GM18499 (cell line): Measurements from ENCODE around the gene TIMM29.
"Not testable (repeated sequence)": the region's sequence is repeated elsewhere in the genome, so short reads cannot be mapped to it uniquely, and the experiment has no call there.

ENCODE experiments used
- ATAC-seq: cut with Tn5 transposase; IDR thresholded peaks from one replicate; pipeline ENCODE4 v1.9.1; 2021; ENCODE audit warnings: moderate number of reproducible peaks; ENCODE audit not compliant: insufficient read depth, unreplicated experiment

Gene TIMM29

GRCh38 chr19:10936661-10937084, 8.1 kb downstream of the TIMM29 start:
- ATAC-seq = no peak

- ATAC-seq = not testable (repeated sequence)
These were observed 13.0 kb downstream of the TIMM29 start for GRCh38 chr19:10941649-10942048.

- ATAC-seq = not testable (repeated sequence)
These were observed 14.8 kb downstream of the TIMM29 start for GRCh38 chr19:10943412-10943811.

GRCh38 chr19:10945264-10945663, 16.7 kb downstream of the TIMM29 start:
- no peak for ATAC-seq

DNA sequence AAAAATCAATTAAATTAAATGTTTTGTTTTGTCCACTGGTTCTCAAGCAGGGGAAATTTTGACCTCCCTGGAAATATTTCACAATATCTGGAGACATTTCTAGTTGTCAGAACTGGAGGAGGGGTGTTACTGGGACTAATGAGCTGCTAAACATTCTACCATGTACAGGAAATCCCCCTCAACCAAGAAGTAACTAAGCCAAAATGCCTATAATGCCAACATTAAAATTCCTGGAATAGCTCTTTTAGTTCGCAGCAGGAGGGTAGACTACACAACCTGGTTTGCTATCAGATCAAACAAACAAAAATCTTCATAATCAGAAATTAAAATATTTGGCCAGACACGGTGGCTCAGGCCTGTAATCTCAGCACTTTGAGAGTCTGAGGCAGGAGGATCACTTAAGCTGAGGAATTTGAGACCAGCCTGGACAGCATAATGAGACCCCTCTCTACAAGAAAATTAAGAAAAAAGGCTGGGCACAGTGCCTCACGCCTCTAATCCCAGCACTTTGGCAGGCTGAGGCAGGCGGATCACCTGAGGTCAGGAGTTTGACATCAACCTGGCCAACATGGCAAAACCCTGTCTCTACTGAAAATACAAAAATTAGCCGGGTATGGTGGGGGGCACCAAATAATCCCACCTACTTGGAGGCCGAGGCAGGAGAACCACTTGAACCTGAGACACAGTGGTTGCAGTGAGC, 18.5 kb downstream of the TIMM29 start:
- no peak for ATAC-seq

DNA sequence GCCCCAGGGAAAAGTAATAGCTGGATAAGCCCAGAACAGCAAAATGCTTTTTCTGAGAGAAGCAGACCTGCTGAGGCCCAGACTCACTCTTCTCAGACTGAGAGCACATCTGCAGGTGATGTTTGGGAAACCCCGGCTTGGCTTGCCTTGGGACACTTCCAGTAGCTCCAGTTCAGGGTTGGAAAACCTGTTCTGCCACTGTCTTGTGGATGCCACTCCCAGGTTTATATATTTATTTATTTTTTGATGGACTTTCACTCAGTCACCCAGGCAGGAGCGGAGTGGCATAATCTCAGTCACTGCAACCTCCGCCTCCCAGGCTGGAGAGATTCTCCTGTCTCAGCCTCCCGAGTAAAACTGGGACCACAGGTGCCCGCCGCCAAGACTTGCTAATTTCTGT, 24.2 kb downstream of the TIMM29 start:
- ATAC-seq = no peak

DNA sequence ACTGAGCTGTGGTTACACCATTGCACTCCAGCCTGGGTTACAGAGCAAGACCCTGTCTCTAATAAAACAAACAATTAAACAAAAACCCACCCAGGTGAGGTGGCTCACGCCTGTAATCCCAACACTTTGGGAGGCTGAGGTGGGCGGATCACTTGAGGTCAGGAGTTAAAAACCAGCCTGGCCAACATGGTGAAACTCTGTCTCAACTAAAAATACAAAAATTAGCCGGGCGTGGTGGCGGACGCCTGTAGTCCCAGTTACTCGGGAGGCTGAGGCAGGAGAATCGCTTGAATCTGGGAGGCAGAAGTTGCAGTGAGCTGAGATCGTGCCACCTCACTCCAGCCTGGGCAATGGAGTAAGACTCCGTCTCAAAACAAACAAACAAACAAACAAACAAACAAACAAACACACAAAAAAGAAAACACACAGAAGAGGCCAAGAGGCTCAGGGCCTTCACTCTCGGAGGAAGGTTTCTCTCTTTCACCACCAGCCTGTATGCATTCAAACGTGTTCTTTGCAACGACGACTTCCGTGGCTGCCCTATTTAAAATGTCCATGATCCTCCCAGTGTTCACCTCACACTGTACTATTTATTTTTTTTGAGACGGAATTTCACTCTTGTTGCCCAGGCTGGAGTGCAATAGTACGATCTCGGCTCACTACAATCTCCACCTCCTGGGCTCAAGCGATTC, 30.8 kb downstream of the TIMM29 start:
- ATAC-seq = not testable (repeated sequence)

GRCh38 chr19:10960314-10961072, 31.9 kb downstream of the TIMM29 start, which contains the start of gene SMARCA4:
SMARCA4 (plus strand) TSS chr19:10961030; CDS start chr19:10984152, 23,122 bp downstream.
- ATAC-seq = peak; percentile 42

GRCh38 chr19:10961073-10961860, 32.7 kb downstream of the TIMM29 start:
- ATAC-seq = peak; percentile 5

GRCh38 chr19:10962863-10963262, 34.3 kb downstream of the TIMM29 start:
- ATAC-seq = no peak

DNA sequence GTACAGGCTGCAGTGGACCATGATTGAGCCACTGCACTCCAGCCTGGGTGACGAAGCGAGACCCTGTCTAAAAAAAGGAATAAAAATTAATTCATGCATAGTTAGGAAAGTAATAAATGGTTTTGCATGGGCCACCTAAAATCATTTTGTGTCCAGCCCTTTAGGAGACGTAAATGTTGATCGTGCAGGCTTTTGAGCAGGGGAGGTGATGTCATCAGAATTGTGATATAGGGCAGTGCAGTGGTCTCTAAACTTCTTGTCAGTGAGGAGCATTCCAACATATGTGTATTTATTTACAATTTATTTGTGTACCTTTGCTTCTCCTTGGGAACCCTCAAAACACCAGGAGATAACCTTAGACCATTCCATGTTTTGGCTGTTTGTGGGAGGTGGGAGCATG, 35.3 kb downstream of the TIMM29 start:
- no peak for ATAC-seq

- no peak for ATAC-seq
These were observed 36.3 kb downstream of the TIMM29 start for GRCh38 chr19:10964903-10965302.

DNA sequence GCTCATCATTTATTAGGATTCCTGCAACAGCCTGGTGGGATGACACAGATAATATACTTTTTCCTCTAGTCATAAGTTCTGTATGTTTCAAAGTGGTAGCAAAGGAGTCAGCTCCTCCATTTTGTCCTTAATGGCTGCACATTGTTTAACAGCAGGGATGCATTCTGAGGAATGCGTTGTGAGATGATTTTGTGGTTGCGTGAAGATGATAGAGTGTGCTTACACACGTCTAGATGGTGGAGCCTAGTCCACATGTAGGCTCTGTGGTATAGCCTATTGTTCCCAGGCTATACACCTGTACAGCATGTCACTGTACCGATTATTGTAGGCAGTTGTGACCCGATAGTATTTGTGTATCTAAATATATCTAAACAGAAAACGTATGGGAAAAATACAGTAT, 36.8 kb downstream of the TIMM29 start:
- ATAC-seq = no peak

DNA sequence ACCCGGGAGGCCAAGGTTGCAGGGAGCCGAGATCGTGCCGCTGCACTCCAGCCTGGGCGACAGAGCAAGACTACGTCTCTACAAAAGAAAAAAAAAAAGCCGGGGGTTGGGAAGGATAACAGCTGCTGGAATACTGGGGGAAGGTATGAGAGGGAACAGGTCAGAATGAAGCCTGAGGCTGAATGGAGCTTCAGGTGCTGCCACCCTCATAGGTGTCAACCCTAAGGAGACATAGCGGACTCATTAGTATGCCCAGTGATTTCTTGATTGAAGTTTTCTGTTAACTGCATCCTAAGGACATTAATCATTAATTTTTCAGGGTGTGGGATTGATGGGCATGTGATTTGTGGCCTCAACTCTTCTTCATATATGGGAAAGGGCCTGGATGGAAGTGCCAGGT, 38.2 kb downstream of the TIMM29 start:
- ATAC-seq = no peak

- no peak for ATAC-seq
These were observed 40.0 kb downstream of the TIMM29 start for GRCh38 chr19:10968527-10969135.

- no peak for ATAC-seq
These were observed 42.6 kb downstream of the TIMM29 start for GRCh38 chr19:10971107-10971726.

DNA sequence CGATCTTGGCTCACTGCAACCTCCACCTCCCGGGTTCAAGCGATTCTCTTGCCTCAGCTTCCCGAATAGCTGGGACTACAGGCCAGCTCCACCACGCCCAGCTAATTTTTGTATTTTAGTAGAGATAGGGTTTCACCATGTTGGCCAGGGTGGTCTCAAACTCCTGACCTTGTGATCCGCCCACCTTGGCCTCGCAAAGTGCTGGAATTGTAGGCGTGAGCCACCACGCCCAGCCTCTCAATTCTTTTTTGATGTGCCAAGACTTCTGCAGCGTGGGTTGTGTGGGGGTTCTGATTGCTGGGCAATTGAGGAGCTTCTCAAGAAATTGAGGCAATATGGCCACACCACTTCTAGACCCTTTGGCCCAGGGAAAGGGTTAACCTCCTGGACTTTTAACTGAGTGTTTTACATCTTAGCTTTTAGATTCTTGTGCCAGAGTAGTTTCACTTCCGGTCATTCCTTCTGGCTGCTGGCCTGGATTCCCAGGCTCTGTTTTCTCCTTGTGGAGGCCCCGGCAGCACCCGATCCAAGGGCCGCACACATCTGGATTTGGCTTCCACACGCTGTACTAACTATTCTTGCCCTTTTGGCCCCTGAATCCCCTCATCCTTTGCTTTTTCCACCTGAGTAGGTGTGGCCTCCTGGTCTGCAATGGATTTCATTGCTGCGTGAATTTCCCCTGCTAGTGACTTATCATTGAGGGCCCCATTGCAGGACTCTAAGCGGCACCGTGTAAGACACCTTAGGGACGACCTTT, 46.9 kb downstream of the TIMM29 start:
- no peak for ATAC-seq

GRCh38 chr19:10976131-10976892, 47.7 kb downstream of the TIMM29 start:
- no peak for ATAC-seq
